HS-5 (cell line): ENCODE results near the gene FAM228B.
"Not testable (repeated sequence)": the region's sequence is repeated elsewhere in the genome, so short reads cannot be mapped to it uniquely, and the experiment has no call there.

ENCODE experiments used
- DNase-seq: peaks from one replicate; pipeline ENCODE4 v3.0.0-alpha.2; 2012; ENCODE audit warnings: low read depth

FAM228B gene

GRCh38 chr2:24102677-24103076 is 20.6 kb upstream of the FAM228B start:
- DNase-seq, result no peak

- no peak for DNase-seq
Observed at GRCh38 chr2:24104110-24104650, 19.1 kb upstream of the FAM228B start.

GRCh38 chr2:24104906-24105305 is 18.4 kb upstream of the FAM228B start:
- no peak for DNase-seq

GRCh38 chr2:24105816-24106215 is 17.5 kb upstream of the FAM228B start:
- no peak for DNase-seq

GRCh38 chr2:24106786-24107185 is 16.5 kb upstream of the FAM228B start:
- DNase-seq, result no peak

GRCh38 chr2:24107336-24107735 is 15.9 kb upstream of the FAM228B start:
- DNase-seq, result no peak

GRCh38 chr2:24109431-24109830 is 13.8 kb upstream of the FAM228B start:
- not testable (repeated sequence) for DNase-seq

- DNase-seq, result no peak
Observed at GRCh38 chr2:24110660-24111303, 12.5 kb upstream of the FAM228B start.

GRCh38 chr2:24111407-24111901 is 11.8 kb upstream of the FAM228B start:
- DNase-seq, result no peak

GRCh38 chr2:24115057-24115456 is 8.2 kb upstream of the FAM228B start:
- no peak for DNase-seq

- DNase-seq, result no peak
Observed at GRCh38 chr2:24117902-24118301, 5.4 kb upstream of the FAM228B start.

- no peak for DNase-seq
Observed at GRCh38 chr2:24121066-24121465, 2.2 kb upstream of the FAM228B start.

- DNase-seq, result no peak
Observed at GRCh38 chr2:24121469-24121868, 1.8 kb upstream of the FAM228B start.

- DNase-seq, result no peak
Observed at GRCh38 chr2:24122366-24123194, 689 bp upstream of the FAM228B start.

GRCh38 chr2:24123922-24124580 is 782 bp downstream of the FAM228B start:
- DNase-seq, result no peak

- DNase-seq, result no peak
Observed at GRCh38 chr2:24125956-24126355, 2.7 kb downstream of the FAM228B start.

- no peak for DNase-seq
Observed at GRCh38 chr2:24132543-24132942, 9.3 kb downstream of the FAM228B start.

- DNase-seq, result not testable (repeated sequence)
Observed at GRCh38 chr2:24140305-24140704, 17.0 kb downstream of the FAM228B start.

- no peak for DNase-seq
Observed at GRCh38 chr2:24147364-24147763, 24.1 kb downstream of the FAM228B start.

GRCh38 chr2:24152413-24153197 is 29.3 kb downstream of the FAM228B start:
- DNase-seq, result no peak

GRCh38 chr2:24153478-24153877 is 30.2 kb downstream of the FAM228B start:
- DNase-seq, result no peak

GRCh38 chr2:24158131-24158530 is 34.9 kb downstream of the FAM228B start:
- DNase-seq, result no peak
